ENCODE data around the gene USP24. TPM values are rescaled to one million over a fixed set of nuclear protein-coding genes. Genes with fewer than 3 reads are reported as not detected.

The USP24 gene
- total RNA-seq, 1 donor from 2014 or later: 40.8 TPM

GRCh38 chr1:55064071-55064581, 151.0 kb downstream of the USP24 start:
- DNase-seq (ENCODE audit: low read depth): peak; percentile 17
- peak; percentile 56 for TF ChIP-seq CTCF (IDR thresholded peaks at IDR 0.05; ENCODE audit: insufficient read depth, low read length, severe bottlenecking)
- H3K36me3 ChIP-seq (ENCODE audit: control insufficient read depth, insufficient read depth, low read length): peaks cover 11% of the 10 kb centered on the region

GRCh38 chr1:55063577-55063942, 151.6 kb downstream of the USP24 start:
- Histone ChIP-seq H3K4me3 (ENCODE audit: low read depth, low read length) (no peak overlapping the region), H3K36me3 (ENCODE audit: control insufficient read depth, insufficient read depth, low read length) (peaks cover 13% of the 10 kb centered on the region), H3K27me3 (ENCODE audit: control insufficient read depth, insufficient read depth, low read length) (no peaks in the 10 kb centered on the region)
- no peak for TF ChIP-seq CTCF (IDR thresholded peaks at IDR 0.05; ENCODE audit: insufficient read depth, low read length, severe bottlenecking)
- DNase-seq (ENCODE audit: low read depth) (no peak), FAIRE-seq (no peak)

More at GRCh38 chr1:55064071-55064581, 151.0 kb downstream of the USP24 start:
- H3K4me3 ChIP-seq (ENCODE audit: low read depth, low read length): no peak overlapping the region
- no peaks in the 10 kb centered on the region for H3K27me3 ChIP-seq (ENCODE audit: control insufficient read depth, insufficient read depth, low read length)
- peak; percentile 66 for FAIRE-seq

GRCh38 chr1:55062801-55063576, 152.2 kb downstream of the USP24 start:
- no peak for DNase-seq (ENCODE audit: low read depth)
- Histone ChIP-seq H3K4me3 (ENCODE audit: low read depth, low read length) (no peak overlapping the region), H3K27me3 (ENCODE audit: control insufficient read depth, insufficient read depth, low read length) (no peaks in the 10 kb centered on the region), H3K36me3 (ENCODE audit: control insufficient read depth, insufficient read depth, low read length) (peaks cover 13% of the 10 kb centered on the region)
- TF ChIP-seq CTCF (IDR thresholded peaks at IDR 0.05; ENCODE audit: insufficient read depth, low read length, severe bottlenecking): no peak
- no peak for FAIRE-seq

GRCh38 chr1:55061706-55062321, 153.3 kb downstream of the USP24 start:
- H3K27me3 ChIP-seq (ENCODE audit: control insufficient read depth, insufficient read depth, low read length): no peaks in the 10 kb centered on the region
- DNase-seq (ENCODE audit: low read depth): no peak
- H3K36me3 ChIP-seq (ENCODE audit: control insufficient read depth, insufficient read depth, low read length): peaks cover 9% of the 10 kb centered on the region
- H3K4me3 ChIP-seq (ENCODE audit: low read depth, low read length): no peak overlapping the region
- TF ChIP-seq CTCF (IDR thresholded peaks at IDR 0.05; ENCODE audit: insufficient read depth, low read length, severe bottlenecking): no peak
- FAIRE-seq: no peak

- peaks cover 6% of the 10 kb centered on the region for H3K36me3 ChIP-seq (ENCODE audit: control insufficient read depth, insufficient read depth, low read length)
These were observed 154.0 kb downstream of the USP24 start for GRCh38 chr1:55061000-55061705.

More at GRCh38 chr1:55061000-55061705, 154.0 kb downstream of the USP24 start:
- H3K27me3 ChIP-seq (ENCODE audit: control insufficient read depth, insufficient read depth, low read length): no peaks in the 10 kb centered on the region
- no peak for TF ChIP-seq CTCF (IDR thresholded peaks at IDR 0.05; ENCODE audit: insufficient read depth, low read length, severe bottlenecking)
- DNase-seq (ENCODE audit: low read depth) (no peak), FAIRE-seq (no peak)
- H3K4me3 ChIP-seq (ENCODE audit: low read depth, low read length): no peak overlapping the region

Data from bronchial epithelial cell (primary cell).